Thoracic aorta (tissue), 2 donors: Measurements from ENCODE around the gene DACT3. TPM values are rescaled to one million over a fixed set of nuclear protein-coding genes. Genes with fewer than 3 reads are reported as not detected.

ENCODE experiments used
- ATAC-seq: fragments of 150-250 bp; one replicate; pipeline ENCODE4 v1.8.0; 2017; ENCODE audit warnings: low read depth; ENCODE audit not compliant: insufficient number of reproducible peaks, low FRiP score
- DNase-seq: peaks from one replicate; pipeline ENCODE4 v3.0.0-alpha.2; 2020; ENCODE audit warnings: low spot score
- H3K27ac ChIP-seq, 2 donors: fragments of 200-600 bp; sonication (generic); 1 replicate in 1 of 2; 2 replicates in 1 of 2; pipeline ENCODE4 v1.5.1; 2016; ENCODE audit warnings: mild to moderate bottlenecking in 2 of 2, moderate library complexity in 2 of 2
- H3K27me3 ChIP-seq: fragments of 200-600 bp; sonication (generic); replicated peaks from 2 replicates; pipeline ENCODE4 v1.6.0; 2016; ENCODE audit warnings: mild to moderate bottlenecking; ENCODE audit not compliant: insufficient read depth
- H3K36me3 ChIP-seq: fragments of 200-600 bp; sonication (generic); one replicate; pipeline ENCODE4 v1.5.1; 2016
- H3K4me1 ChIP-seq, 2 donors: fragments of 200-600 bp; sonication (generic); 1 replicate in 1 of 2; 2 replicates in 1 of 2; pipeline versions ENCODE4 v1.5.1 to v1.6.0; 2016; ENCODE audit warnings: low read depth in 2 of 2, mild to moderate bottlenecking in 1 of 2; ENCODE audit not compliant: control insufficient read depth in 1 of 2
- H3K4me3 ChIP-seq: fragments of 200-600 bp; sonication (generic); 2 replicates; pipeline ENCODE4 v1.5.1; 2016; ENCODE audit warnings: mild to moderate bottlenecking
- H3K9me3 ChIP-seq: fragments of 200-600 bp; sonication (generic); 2 replicates; pipeline ENCODE4 v1.5.1; 2016
- total RNA-seq, 2 donors: library from RNA; depleted of rRNA; stranded (reverse); fragments of >200 nt; gene quantifications; one replicate each; pipeline versions ENCODE4 v1.1.0 to v1.2.3, GENCODE V29; 2016
- TF ChIP-seq, protein P1 (sequence below): fragments of 200-600 bp; sonication (generic); IDR thresholded peaks from one replicate; pipeline ENCODE4 v1.5.1; 2019; ENCODE audit warnings: antibody characterized with exemption

Gene DACT3
- total RNA-seq, 2 donors from 2014 or later: 118 to 138 TPM

DNA sequence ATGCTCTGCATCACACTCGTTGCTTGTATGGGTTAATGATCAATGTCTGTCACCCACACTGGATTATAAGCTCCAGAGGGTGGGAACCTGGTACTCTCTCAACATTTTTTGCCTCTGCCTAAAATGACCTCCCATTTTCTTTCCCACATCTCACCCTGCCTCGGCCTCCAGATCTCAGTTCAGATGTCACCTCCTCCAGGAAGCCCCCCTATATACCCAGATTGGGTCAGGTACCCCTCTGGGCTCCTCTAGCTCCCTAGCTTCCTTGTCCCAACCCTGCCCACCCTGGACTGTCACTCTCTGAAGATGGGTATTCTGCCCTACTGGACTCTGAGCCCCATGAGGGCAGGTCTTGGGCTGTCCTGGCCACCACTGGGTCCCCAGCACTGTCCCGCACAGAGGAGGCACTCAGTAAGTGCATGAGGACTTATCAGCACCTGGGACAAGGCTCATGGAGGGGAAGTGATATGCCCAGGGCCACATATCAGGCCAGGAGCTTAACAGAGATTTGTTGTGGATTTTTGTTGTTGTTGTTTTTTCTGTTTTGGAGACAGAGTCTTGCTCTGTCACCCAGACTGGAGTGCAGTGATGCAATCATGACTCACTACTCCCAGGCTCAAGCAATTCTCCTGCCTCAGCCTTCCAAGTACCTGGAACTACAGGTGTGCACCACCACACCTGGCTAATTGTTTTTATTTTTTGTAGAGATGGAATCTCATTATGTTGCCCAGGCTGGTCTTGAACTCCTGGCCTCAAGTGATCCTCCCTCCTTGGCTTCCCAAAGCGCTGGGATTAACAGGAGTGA, 32.1 kb upstream of the DACT3 start:
- no peaks in the 10 kb centered on the region for H3K9me3 ChIP-seq
- peaks cover 72% of the 10 kb centered on the region for H3K36me3 ChIP-seq
- H3K4me3 ChIP-seq: no peak overlapping the region
- no peak for DNase-seq
- TF ChIP-seq, protein P1, sequence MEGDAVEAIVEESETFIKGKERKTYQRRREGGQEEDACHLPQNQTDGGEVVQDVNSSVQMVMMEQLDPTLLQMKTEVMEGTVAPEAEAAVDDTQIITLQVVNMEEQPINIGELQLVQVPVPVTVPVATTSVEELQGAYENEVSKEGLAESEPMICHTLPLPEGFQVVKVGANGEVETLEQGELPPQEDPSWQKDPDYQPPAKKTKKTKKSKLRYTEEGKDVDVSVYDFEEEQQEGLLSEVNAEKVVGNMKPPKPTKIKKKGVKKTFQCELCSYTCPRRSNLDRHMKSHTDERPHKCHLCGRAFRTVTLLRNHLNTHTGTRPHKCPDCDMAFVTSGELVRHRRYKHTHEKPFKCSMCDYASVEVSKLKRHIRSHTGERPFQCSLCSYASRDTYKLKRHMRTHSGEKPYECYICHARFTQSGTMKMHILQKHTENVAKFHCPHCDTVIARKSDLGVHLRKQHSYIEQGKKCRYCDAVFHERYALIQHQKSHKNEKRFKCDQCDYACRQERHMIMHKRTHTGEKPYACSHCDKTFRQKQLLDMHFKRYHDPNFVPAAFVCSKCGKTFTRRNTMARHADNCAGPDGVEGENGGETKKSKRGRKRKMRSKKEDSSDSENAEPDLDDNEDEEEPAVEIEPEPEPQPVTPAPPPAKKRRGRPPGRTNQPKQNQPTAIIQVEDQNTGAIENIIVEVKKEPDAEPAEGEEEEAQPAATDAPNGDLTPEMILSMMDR: no peak
- H3K4me1 ChIP-seq: no peaks in the 10 kb centered on the region
- no peak for ATAC-seq
- H3K27ac ChIP-seq: no peak overlapping the region
- H3K27me3 ChIP-seq: no peaks in the 10 kb centered on the region

DNA sequence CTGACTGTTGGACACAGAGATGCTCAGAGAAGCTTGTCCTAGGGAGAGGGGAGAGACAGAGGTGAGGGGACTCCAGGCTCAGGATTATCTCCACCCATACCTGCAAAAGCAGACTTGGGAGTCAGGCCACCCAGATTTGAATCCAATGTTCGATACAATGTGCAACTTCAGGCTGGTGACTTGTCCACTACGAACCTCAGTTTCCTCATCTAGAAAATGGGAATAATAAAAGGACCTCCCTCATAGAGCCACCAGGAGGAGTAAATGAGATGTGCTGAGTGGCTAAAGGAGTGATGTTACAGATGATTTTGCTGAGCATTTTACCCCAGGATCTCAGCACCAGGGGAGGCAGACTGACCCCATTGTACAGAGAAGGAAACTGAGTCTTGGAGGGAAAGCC, 31.0 kb upstream of the DACT3 start:
- Histone ChIP-seq H3K36me3 (peaks cover 80% of the 10 kb centered on the region), H3K27ac (no peak overlapping the region), H3K27me3 (no peaks in the 10 kb centered on the region), H3K4me1 (no peaks in the 10 kb centered on the region), H3K9me3 (no peaks in the 10 kb centered on the region), H3K4me3 (no peak overlapping the region)
- ATAC-seq: no peak
- no peak for DNase-seq
- TF ChIP-seq, protein P1: no peak

DNA sequence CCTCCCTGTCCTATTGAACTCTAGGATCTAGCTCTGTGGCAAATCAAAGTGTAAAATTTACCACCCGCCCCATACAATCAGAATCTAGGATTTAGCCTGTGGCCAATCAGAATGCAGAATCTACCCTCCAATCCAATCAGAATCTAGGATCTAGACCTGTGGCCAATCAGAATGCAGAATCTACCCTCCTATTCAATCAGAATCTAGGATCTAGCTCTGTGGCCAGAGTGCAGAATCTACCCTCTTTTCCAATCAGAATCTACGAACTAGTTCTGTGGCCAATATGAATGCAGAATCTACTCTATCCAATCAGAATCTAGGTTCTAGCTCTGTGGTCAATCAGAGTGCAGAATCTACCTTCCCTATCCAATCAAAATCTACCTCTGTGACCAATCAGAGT, 30.1 kb upstream of the DACT3 start:
- no peaks in the 10 kb centered on the region for H3K4me1 ChIP-seq
- H3K9me3 ChIP-seq: no peaks in the 10 kb centered on the region
- H3K36me3 ChIP-seq: peaks cover 78% of the 10 kb centered on the region
- DNase-seq: no peak
- TF ChIP-seq, protein P1: no peak
- H3K4me3 ChIP-seq: no peak overlapping the region
- ATAC-seq: no peak
- no peak overlapping the region for H3K27ac ChIP-seq
- no peaks in the 10 kb centered on the region for H3K27me3 ChIP-seq

DNA sequence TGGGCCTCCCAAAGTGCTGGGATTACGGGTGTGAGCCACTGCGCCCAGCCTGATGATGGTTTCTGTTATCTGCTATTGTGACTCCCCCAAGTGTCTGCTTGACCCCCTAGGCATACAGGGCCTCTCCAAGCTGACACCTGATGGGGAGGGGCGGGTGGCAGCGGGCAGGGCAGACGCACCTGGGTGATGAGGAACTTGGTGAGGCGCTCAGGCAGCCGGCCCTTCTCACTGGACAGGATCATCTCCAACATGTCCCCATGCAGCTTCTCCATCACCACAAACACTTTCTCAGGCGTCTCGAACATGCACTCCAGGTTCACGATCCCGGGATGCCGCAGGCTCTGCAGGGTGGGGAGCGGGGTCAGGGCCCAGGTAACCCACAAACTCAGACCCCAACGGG, 28.4 kb upstream of the DACT3 start:
- no peaks in the 10 kb centered on the region for H3K27me3 ChIP-seq
- H3K36me3 ChIP-seq: peaks cover 80% of the 10 kb centered on the region
- no peak for DNase-seq
- TF ChIP-seq, protein P1: no peak
- H3K4me3 ChIP-seq: no peak overlapping the region
- no peak overlapping the region for H3K27ac ChIP-seq
- ATAC-seq: no peak
- H3K4me1 ChIP-seq: no peaks in the 10 kb centered on the region
- no peaks in the 10 kb centered on the region for H3K9me3 ChIP-seq

DNA sequence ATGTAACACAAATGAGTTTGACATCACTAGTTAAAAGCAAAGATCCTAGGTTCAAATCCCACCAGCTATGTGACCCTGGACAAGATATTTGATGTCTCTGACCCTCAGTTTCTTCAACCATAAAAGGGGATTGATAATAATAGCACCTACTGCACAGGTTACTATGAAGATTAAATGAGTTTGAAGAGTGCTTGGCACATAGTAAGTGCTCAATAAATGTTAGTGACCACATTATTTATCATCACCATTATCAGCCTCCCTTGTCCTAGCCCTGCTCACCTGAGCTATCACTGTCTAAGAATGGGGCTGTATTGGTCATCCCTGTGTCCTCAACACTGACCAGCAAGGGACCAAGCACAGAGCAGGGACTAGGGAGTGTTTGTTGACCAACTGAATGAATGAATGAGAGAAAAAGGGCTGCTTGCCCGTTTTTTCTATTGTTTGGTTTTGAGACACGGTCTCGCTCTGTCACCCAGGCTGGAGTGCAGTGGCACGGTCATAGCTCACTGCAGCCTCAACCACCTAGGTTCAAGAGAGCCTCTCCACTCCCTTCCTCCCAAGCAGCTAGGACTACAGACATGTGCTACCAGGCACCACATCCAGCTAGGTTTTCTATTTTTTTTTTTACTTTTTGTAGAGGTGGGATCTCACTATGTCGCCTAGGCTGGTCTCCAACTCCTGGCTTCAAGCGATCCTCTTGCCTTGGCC, 26.6 kb upstream of the DACT3 start:
- Histone ChIP-seq H3K27ac (no peak overlapping the region), H3K4me3 (no peak overlapping the region), H3K27me3 (no peaks in the 10 kb centered on the region), H3K9me3 (no peaks in the 10 kb centered on the region), H3K36me3 (peaks cover 69% of the 10 kb centered on the region), H3K4me1 (no peaks in the 10 kb centered on the region)
- DNase-seq (no peak), ATAC-seq (no peak)
- TF ChIP-seq, protein P1: no peak
